ENCODE measurements around the gene MAN1A1. TPM values are rescaled to one million over a fixed set of nuclear protein-coding genes. Genes with fewer than 3 reads are reported as not detected.

The MAN1A1 gene
- total RNA-seq, 1 donor from 2014 or later: 28.1 TPM

GRCh38 chr6:119129148-119129967, 220.2 kb downstream of the MAN1A1 start:
- intact Hi-C loops (cut with micrococcal nuclease): loop anchor here (1.0 to 10.0 kb wide), 5 partner anchors 17 to 925 kb away; no protein-coding TSS in a partner anchor

DNA sequence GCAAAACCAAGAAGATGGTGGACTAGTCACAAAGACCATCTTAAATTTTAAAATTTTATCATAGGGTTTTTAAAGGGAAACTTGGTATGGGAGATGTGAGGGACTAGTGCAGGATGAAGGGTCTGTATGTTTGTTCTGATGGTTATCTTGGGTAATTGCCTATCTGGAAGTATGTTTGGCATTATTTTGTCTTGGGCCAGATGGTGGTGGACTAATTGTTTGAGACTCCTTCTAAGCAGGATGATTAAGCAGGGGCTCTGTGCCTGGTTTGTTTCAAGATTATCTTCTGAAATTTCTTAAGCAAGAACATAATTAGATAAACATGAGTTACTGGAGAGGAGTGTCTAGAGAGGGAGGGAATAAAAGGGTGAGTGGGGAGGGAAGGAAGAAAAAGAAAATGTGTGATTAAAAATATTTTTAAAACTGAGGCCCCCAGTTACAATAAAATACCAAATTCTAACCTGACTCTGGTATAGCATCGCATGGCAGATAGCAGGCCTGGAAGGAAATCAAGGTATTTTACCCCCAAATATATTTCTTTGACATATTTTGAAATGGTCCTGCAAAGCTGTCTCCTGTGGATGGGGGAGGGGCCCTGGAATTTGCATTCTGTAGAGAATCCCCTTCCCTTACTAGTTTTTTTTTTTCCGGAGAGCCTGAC, 221.2 kb downstream of the MAN1A1 start:
- intact Hi-C loops (cut with micrococcal nuclease): loop anchor here (2.0 to 10.0 kb wide), 2 partner anchors 18 to 926 kb away; no protein-coding TSS in a partner anchor

- intact Hi-C loops (cut with micrococcal nuclease): loop anchor here (2.0 to 10.0 kb wide), 2 partner anchors 19 to 927 kb away; no protein-coding TSS in a partner anchor
Observed at GRCh38 chr6:119127627-119128026, 221.9 kb downstream of the MAN1A1 start.

Measured in T-helper 1 cell treated with Interleukin-12 subunit alpha and Interleukin-12 subunit beta and Interleukin-4 antibody, amounts not matched to agents 30 ng/mL and 1 ng/mL, for 36 hours (primary cell).